GM12872 (cell line): ENCODE data around the gene TMEM116.

ENCODE experiments used
- TF ChIP-seq, protein P1 (sequence below): IDR thresholded peaks from 3 replicates; pipeline ENCODE4 v1.5.1; 2011; ENCODE audit warnings: low read depth, mild to moderate bottlenecking, low read length, moderate library complexity; ENCODE audit not compliant: insufficient read depth

The TMEM116 gene

DNA sequence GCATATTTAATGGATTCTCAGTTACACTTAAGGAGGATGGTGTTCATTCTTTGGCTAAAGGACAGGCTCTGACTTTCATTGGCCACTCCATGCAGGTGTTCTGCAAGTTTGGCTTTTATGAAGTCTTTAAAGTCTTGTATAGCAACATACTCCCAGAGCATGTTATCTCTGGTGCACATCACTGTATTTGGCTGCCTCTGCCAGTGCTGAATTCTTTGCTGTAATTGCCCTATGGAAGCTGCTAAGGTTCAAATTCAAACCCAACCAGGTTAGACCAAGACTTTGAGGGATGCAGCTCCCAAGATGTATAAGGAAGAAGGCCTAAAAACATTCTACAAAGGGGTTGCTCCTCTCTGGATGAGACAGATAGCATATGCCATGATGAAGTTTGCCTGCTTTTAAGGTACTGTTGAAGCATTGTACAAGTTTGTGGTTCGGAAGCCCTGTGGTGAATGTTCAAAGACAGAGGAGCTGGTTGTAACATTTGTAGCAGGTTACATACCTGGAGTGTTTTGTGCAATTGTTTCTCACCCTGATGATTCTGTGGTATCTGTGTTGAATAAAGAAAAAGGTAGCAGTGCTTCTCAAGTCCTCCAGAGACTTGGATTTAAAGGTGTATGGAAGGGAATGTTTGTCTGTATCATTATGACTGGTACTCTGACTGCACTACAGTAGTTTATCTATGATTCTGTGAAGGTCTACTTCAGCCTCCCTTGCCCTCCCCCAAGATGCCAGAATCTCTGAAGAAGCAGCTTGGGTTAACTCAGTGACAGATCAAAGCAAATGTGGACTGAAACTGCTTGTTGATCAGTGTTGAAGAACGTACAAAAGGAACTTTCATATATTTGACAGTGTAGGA lies 19.4 kb downstream of the TMEM116 start:
- TF ChIP-seq, protein P1, sequence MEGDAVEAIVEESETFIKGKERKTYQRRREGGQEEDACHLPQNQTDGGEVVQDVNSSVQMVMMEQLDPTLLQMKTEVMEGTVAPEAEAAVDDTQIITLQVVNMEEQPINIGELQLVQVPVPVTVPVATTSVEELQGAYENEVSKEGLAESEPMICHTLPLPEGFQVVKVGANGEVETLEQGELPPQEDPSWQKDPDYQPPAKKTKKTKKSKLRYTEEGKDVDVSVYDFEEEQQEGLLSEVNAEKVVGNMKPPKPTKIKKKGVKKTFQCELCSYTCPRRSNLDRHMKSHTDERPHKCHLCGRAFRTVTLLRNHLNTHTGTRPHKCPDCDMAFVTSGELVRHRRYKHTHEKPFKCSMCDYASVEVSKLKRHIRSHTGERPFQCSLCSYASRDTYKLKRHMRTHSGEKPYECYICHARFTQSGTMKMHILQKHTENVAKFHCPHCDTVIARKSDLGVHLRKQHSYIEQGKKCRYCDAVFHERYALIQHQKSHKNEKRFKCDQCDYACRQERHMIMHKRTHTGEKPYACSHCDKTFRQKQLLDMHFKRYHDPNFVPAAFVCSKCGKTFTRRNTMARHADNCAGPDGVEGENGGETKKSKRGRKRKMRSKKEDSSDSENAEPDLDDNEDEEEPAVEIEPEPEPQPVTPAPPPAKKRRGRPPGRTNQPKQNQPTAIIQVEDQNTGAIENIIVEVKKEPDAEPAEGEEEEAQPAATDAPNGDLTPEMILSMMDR = no peak

- TF ChIP-seq, protein P1 = no peak
These were observed 20.5 kb downstream of the TMEM116 start for GRCh38 chr12:111992464-111992863.

DNA sequence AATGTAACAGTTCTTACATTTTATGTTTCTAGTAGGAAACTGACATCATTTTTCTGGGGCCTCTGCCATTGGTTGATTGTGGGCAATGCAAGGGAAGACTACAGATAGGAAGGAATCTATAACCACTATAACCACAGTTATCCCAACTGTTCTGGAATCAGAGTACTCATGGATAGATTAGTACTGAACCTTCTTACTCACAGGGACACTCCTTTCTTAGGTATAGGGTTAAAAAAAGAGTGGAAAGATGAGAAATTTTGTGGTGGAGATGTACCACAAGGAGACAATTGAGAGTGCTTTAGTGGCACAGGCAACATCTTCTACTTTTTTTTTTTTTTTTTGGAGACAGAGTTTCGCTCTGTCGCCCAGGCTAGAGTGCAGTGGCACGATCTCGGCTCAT lies 21.0 kb downstream of the TMEM116 start:
- TF ChIP-seq, protein P1 = no peak

DNA sequence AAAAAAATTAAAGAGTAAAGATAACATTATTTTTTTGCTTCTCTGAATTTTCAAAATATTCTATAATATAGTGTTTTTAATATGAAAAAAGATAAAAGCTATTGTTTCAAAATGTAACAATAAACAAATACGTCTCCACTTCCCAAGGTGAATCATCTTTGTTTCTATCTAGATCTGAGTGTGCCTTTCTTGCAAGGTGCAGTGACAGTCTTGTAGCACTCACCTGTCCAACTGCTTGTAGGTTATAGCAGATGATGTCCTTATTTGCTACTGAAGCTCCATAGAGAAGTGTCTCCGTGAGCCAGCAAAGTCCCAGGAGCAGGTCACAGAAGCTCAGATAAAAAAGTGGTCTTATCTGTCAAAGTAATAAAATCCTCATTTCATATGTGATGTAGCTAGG lies 21.4 kb downstream of the TMEM116 start:
- TF ChIP-seq, protein P1 = no peak

- TF ChIP-seq, protein P1 = no peak
These were observed 28.1 kb downstream of the TMEM116 start for GRCh38 chr12:111984820-111985219.

- TF ChIP-seq, protein P1 = no peak
These were observed 31.0 kb downstream of the TMEM116 start for GRCh38 chr12:111981987-111982386.

- TF ChIP-seq, protein P1 = no peak
These were observed 32.4 kb downstream of the TMEM116 start for GRCh38 chr12:111980598-111980997.
